BLaER1 treated with 17β-estradiol and CSF1 and Interleukin-3, amounts not matched to agents 10 nM and 100 nM (cell line): ENCODE measurements around the gene STX18.

ENCODE experiments used
- H3K27ac ChIP-seq, 11 experiments: shearing (Covaris generic); formaldehyde crosslinking; 2 replicates each; pipeline ENCODE4 v1.8.1; 2022
- H3K27me3 ChIP-seq, 11 experiments: shearing (Covaris generic); formaldehyde crosslinking; 2 replicates each; pipeline ENCODE4 v1.8.1; 2022
- H3K36me3 ChIP-seq, 11 experiments: shearing (Covaris generic); formaldehyde crosslinking; 2 replicates each; pipeline ENCODE4 v1.8.1; 2022
- H3K4me1 ChIP-seq, 10 experiments: shearing (Covaris generic); formaldehyde crosslinking; 2 replicates each; pipeline ENCODE4 v1.8.1; 2022
- H3K4me2 ChIP-seq, 11 experiments: shearing (Covaris generic); formaldehyde crosslinking; 2 replicates each; pipeline ENCODE4 v1.8.1; 2022
- H3K4me3 ChIP-seq, 10 experiments: shearing (Covaris generic); formaldehyde crosslinking; 2 replicates each; pipeline ENCODE4 v1.8.1; 2022
- H3K9ac ChIP-seq, 11 experiments: shearing (Covaris generic); formaldehyde crosslinking; 2 replicates each; pipeline ENCODE4 v1.8.1; 2022
- H3K9me3 ChIP-seq, 11 experiments: shearing (Covaris generic); formaldehyde crosslinking; replicated peaks in 1 of 11; 2 replicates each; pipeline ENCODE4 v1.8.1; 2022
- H4K20me1 ChIP-seq, 11 experiments: shearing (Covaris generic); formaldehyde crosslinking; 2 replicates each; pipeline ENCODE4 v1.8.1; 2022
- Cebpa-rat ChIP-seq, 11 experiments: shearing (Covaris generic); IDR thresholded peaks; 2 replicates each; pipeline ENCODE4 v1.8.1; 2022

STX18 gene

GRCh38 chr4:4438891-4439290, 103.0 kb downstream of the STX18 start:
- Histone ChIP-seq H3K9ac (no peak overlapping the region), H3K4me3 (no peak overlapping the region), H3K27me3 (no peaks in the 10 kb centered on the region), H3K9me3 (no peaks in the 10 kb centered on the region), H3K27ac (no peak overlapping the region), H4K20me1 (peaks cover 0 to 9% (median 0%) of the 10 kb centered on the region in 11 experiments; a peak in 4 of 22 replicates), H3K4me1 (no peaks in the 10 kb centered on the region), H3K36me3 (peaks cover 31 to 92% (median 55%) of the 10 kb centered on the region in 11 experiments), H3K4me2 (no peak overlapping the region)
- no peak for TF ChIP-seq Cebpa-rat (IDR thresholded peaks at IDR 0.05)

- H3K4me2 ChIP-seq, result no peak overlapping the region
- H3K9me3 ChIP-seq, result no peaks in the 10 kb centered on the region
- H4K20me1 ChIP-seq, result peaks cover 0 to 9% (median 0%) of the 10 kb centered on the region in 11 experiments; a peak in 4 of 22 replicates
- TF ChIP-seq Cebpa-rat (IDR thresholded peaks at IDR 0.05), result no peak
- no peak overlapping the region for H3K27ac ChIP-seq
- H3K4me3 ChIP-seq, result no peak overlapping the region
- H3K4me1 ChIP-seq, result no peaks in the 10 kb centered on the region
- H3K9ac ChIP-seq, result no peak overlapping the region
- peaks cover 32 to 92% (median 62%) of the 10 kb centered on the region in 11 experiments for H3K36me3 ChIP-seq
- no peaks in the 10 kb centered on the region for H3K27me3 ChIP-seq
Observed at GRCh38 chr4:4437798-4438470, 103.9 kb downstream of the STX18 start.

GRCh38 chr4:4436244-4436823, 105.5 kb downstream of the STX18 start:
- Histone ChIP-seq H3K27ac (no peak overlapping the region), H3K4me2 (no peak overlapping the region), H3K27me3 (no peaks in the 10 kb centered on the region), H3K9me3 (no peaks in the 10 kb centered on the region), H3K36me3 (peaks cover 42 to 94% (median 64%) of the 10 kb centered on the region in 11 experiments), H4K20me1 (peaks cover 0 to 11% (median 4%) of the 10 kb centered on the region in 11 experiments; a peak in 6 of 22 replicates), H3K4me3 (no peak overlapping the region), H3K4me1 (no peaks in the 10 kb centered on the region), H3K9ac (no peak overlapping the region)
- no peak for TF ChIP-seq Cebpa-rat (IDR thresholded peaks at IDR 0.05)

- Histone ChIP-seq H3K4me1 (peaks cover 0 to 6% (median 0%) of the 10 kb centered on the region in 10 experiments; a peak in 1 of 20 replicates), H3K27ac (no peak overlapping the region), H3K36me3 (peaks cover 36 to 91% (median 69%) of the 10 kb centered on the region in 11 experiments), H4K20me1 (peaks cover 0 to 14% (median 5%) of the 10 kb centered on the region in 11 experiments; a peak in 8 of 22 replicates), H3K9me3 (no peaks in the 10 kb centered on the region), H3K4me2 (no peak overlapping the region), H3K9ac (no peak overlapping the region), H3K27me3 (no peaks in the 10 kb centered on the region), H3K4me3 (no peak overlapping the region)
- no peak for TF ChIP-seq Cebpa-rat (IDR thresholded peaks at IDR 0.05)
Observed at GRCh38 chr4:4433941-4434340, 107.9 kb downstream of the STX18 start.

- no peak overlapping the region for H3K4me3 ChIP-seq
- peaks cover 26 to 93% (median 69%) of the 10 kb centered on the region in 11 experiments for H3K36me3 ChIP-seq
- peaks cover 0 to 10% (median 2%) of the 10 kb centered on the region in 10 experiments; a peak in 4 of 20 replicates for H3K4me1 ChIP-seq
- H4K20me1 ChIP-seq, result peaks cover 0 to 14% (median 5%) of the 10 kb centered on the region in 11 experiments; a peak in 8 of 22 replicates
- no peak overlapping the region for H3K27ac ChIP-seq
- H3K4me2 ChIP-seq, result no peak overlapping the region
- no peaks in the 10 kb centered on the region for H3K27me3 ChIP-seq
- H3K9ac ChIP-seq, result no peak overlapping the region
- H3K9me3 ChIP-seq, result no peaks in the 10 kb centered on the region
- TF ChIP-seq Cebpa-rat (IDR thresholded peaks at IDR 0.05), result no peak
Observed at GRCh38 chr4:4432341-4433125, 109.3 kb downstream of the STX18 start.

GRCh38 chr4:4430492-4431195, 111.2 kb downstream of the STX18 start:
- H3K9ac ChIP-seq, result no peak overlapping the region
- no peak overlapping the region for H3K27ac ChIP-seq
- TF ChIP-seq Cebpa-rat (IDR thresholded peaks at IDR 0.05), result no peak
- peaks cover 0 to 16% (median 3%) of the 10 kb centered on the region in 10 experiments; a peak in 4 of 20 replicates for H3K4me1 ChIP-seq
- no peaks in the 10 kb centered on the region for H3K9me3 ChIP-seq
- H3K4me2 ChIP-seq, result no peak overlapping the region
- H3K4me3 ChIP-seq, result no peak overlapping the region
- H3K27me3 ChIP-seq, result no peaks in the 10 kb centered on the region
- H3K36me3 ChIP-seq, result peaks cover 27 to 93% (median 58%) of the 10 kb centered on the region in 11 experiments
- H4K20me1 ChIP-seq, result peaks cover 0 to 15% (median 5%) of the 10 kb centered on the region in 11 experiments; a peak in 9 of 22 replicates

GRCh38 chr4:4428966-4429875, 112.6 kb downstream of the STX18 start:
- H3K9me3 ChIP-seq, result no peaks in the 10 kb centered on the region
- H3K4me3 ChIP-seq, result no peak overlapping the region
- no peak overlapping the region for H3K9ac ChIP-seq
- no peak overlapping the region for H3K27ac ChIP-seq
- H3K4me1 ChIP-seq, result peaks cover 0 to 16% (median 3%) of the 10 kb centered on the region in 10 experiments; a peak in 4 of 20 replicates
- H3K27me3 ChIP-seq, result no peaks in the 10 kb centered on the region
- TF ChIP-seq Cebpa-rat (IDR thresholded peaks at IDR 0.05), result no peak
- peaks cover 0 to 17% (median 5%) of the 10 kb centered on the region in 11 experiments; a peak in 7 of 22 replicates for H4K20me1 ChIP-seq
- H3K36me3 ChIP-seq, result peaks cover 29 to 93% (median 54%) of the 10 kb centered on the region in 11 experiments
- H3K4me2 ChIP-seq, result no peak overlapping the region

GRCh38 chr4:4427886-4428285, 114.0 kb downstream of the STX18 start:
- no peak overlapping the region for H3K9ac ChIP-seq
- no peaks in the 10 kb centered on the region for H3K9me3 ChIP-seq
- peaks cover 0 to 14% (median 5%) of the 10 kb centered on the region in 11 experiments; a peak in 8 of 22 replicates for H4K20me1 ChIP-seq
- TF ChIP-seq Cebpa-rat (IDR thresholded peaks at IDR 0.05), result no peak
- peaks cover 0 to 16% (median 3%) of the 10 kb centered on the region in 10 experiments; a peak in 4 of 20 replicates for H3K4me1 ChIP-seq
- H3K27ac ChIP-seq, result no peak overlapping the region
- H3K4me2 ChIP-seq, result no peak overlapping the region; a peak in 1 of 22 replicates
- H3K27me3 ChIP-seq, result no peaks in the 10 kb centered on the region
- peaks cover 29 to 93% (median 56%) of the 10 kb centered on the region in 11 experiments for H3K36me3 ChIP-seq
- no peak overlapping the region for H3K4me3 ChIP-seq
